ENCODE data around the gene GCSAML.
A peak's percentile ranks its signal among the peaks of the same experiment; 100 is the strongest.

GCSAML gene

DNA sequence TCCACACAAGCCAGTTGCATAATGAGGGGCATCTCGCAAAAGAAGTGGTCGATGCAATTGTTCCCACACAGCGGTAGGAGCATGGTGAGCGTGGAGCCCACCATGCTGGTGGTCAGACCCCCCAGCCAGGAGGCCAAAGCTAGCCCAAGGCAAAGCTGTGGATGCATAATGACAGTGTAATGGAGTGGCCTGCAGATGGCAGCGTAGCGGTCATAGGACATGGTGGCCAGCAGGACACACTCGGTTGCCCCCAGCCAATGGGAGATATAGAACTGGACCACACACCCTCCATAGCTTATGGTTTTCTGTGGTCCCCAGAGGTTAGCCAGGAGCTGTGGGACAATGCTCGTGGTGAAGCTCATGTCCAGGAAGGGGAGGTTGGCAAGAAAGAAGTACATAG lies 17.0 kb upstream of the GCSAML start:
- TF ChIP-seq Cebpa-rat (IDR thresholded peaks at IDR 0.05) = no peak
- Histone ChIP-seq H3K4me3 (no peak overlapping the region), H3K9me3 (replicated peaks in 1 of 11) (peaks cover 9 to 20% (median 17%) of the 10 kb centered on the region in 11 experiments), H3K4me1 (peaks cover 0 to 13% (median 0%) of the 10 kb centered on the region in 10 experiments; a peak in 3 of 20 replicates), H3K9ac (no peak overlapping the region), H3K4me2 (no peak overlapping the region), H3K27ac (no peak overlapping the region), H3K36me3 (no peaks in the 10 kb centered on the region), H4K20me1 (no peaks in the 10 kb centered on the region), H3K27me3 (no peaks in the 10 kb centered on the region)

DNA sequence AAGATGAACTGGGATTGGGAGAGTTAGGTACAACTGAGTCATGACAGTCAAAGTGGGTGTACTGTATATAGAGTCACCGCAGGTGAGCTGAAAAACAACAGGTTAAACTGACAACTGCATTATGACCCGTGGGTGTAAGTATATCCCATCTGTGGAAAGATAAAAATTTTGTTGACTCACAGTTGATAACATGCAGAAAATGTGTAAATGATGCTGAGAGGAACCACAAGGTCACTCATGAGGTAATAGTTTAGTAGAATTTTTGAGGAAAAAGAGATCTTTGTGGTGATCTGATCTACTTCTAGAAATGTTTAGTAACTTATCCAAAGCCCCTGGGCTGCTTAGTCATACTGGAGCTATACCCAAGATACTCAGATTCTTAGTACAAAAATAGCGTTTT lies 13.5 kb upstream of the GCSAML start:
- H3K4me2 ChIP-seq = 0 out of 22 replicates have a peak overlapping the region, but pooled peaks of 1 of the 11 experiments have one; percentile 7
- H3K27me3 ChIP-seq = no peaks in the 10 kb centered on the region
- H3K4me3 ChIP-seq = no peak overlapping the region
- no peaks in the 10 kb centered on the region for H3K36me3 ChIP-seq
- no peak overlapping the region for H3K9ac ChIP-seq
- no peak overlapping the region for H3K27ac ChIP-seq
- H3K9me3 ChIP-seq (replicated peaks in 1 of 11) = peaks cover 9 to 31% (median 18%) of the 10 kb centered on the region in 11 experiments
- no peak for TF ChIP-seq Cebpa-rat (IDR thresholded peaks at IDR 0.05)
- H4K20me1 ChIP-seq = no peaks in the 10 kb centered on the region
- peaks cover 5 to 17% (median 11%) of the 10 kb centered on the region in 10 experiments; a peak in 14 of 20 replicates for H3K4me1 ChIP-seq

DNA sequence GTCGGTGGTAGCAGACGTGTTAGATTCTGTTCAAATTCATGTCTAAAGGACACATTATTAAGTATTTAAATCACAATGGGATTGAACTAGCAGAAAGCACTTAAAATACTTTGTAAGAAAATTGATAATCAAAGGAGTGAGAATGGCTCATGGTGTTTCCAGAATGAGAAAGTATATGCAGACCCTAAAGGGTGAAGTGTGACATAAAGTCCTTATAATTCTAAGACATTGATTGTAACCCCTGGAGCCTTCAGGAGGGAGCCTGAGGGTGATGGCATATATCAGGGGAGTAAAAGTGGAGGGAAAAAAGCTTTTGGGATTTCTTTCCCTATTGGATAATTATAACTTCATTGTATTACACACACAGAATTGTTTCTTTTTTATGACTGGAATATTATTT lies 12.6 kb upstream of the GCSAML start, which contains the start of gene OR2C3:
Gene OR2C3, minus strand, starts transcription at position 101 of the 400 bp plus-strand sequence. CDS start 3,929 bp downstream, outside the sequence.
- Histone ChIP-seq H3K9ac (no peak within 1 kb of the TSS), H4K20me1 (no peaks in the 10 kb centered on the region), H3K4me1 (peaks cover 5 to 20% (median 12%) of the 10 kb centered on the region in 10 experiments; a peak in 14 of 20 replicates), H3K36me3 (no peaks in the 10 kb centered on the region), H3K4me3 (no peak within 1 kb of the TSS), H3K4me2 (0 out of 22 replicates have a peak within 1 kb of the TSS, but pooled peaks of 1 of the 11 experiments have one; percentile 7), H3K9me3 (replicated peaks in 1 of 11) (peaks cover 2 to 23% (median 9%) of the 10 kb centered on the region in 11 experiments; a peak in 17 of 22 replicates), H3K27me3 (no peaks in the 10 kb centered on the region), H3K27ac (no peak within 1 kb of the TSS)
- no peak for TF ChIP-seq Cebpa-rat (IDR thresholded peaks at IDR 0.05)

GRCh38 chr1:247538561-247538960 lies 10.4 kb upstream of the GCSAML start:
- Histone ChIP-seq H3K36me3 (no peaks in the 10 kb centered on the region), H3K9me3 (replicated peaks in 1 of 11) (peaks cover 0 to 12% (median 0%) of the 10 kb centered on the region in 11 experiments; a peak in 5 of 22 replicates), H3K4me2 (no peak overlapping the region), H4K20me1 (no peaks in the 10 kb centered on the region), H3K27me3 (no peaks in the 10 kb centered on the region), H3K4me1 (peaks cover 5 to 20% (median 12%) of the 10 kb centered on the region in 10 experiments; a peak in 14 of 20 replicates), H3K9ac (no peak overlapping the region), H3K27ac (no peak overlapping the region), H3K4me3 (no peak overlapping the region)
- no peak for TF ChIP-seq Cebpa-rat (IDR thresholded peaks at IDR 0.05)

DNA sequence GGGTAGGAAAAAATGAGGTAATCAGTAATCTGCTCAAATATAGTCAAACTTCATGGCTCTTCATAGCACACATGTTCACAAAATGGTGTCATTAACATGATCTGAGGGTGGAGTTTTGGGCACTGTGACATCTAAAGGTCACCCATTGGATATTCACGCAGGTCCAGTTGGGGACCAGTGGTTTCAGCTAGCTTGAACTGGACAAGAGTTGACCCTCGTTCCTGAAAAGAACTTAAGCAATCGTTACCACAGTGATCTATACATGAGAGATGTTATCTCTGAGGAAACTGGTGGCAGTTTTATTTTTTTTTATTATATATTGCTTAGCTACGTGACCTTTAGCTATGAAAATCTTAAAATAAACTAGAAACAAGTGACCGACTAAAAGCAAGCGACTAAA lies 9.7 kb upstream of the GCSAML start:
- Histone ChIP-seq H3K36me3 (no peaks in the 10 kb centered on the region), H3K4me1 (peaks cover 5 to 20% (median 12%) of the 10 kb centered on the region in 10 experiments; a peak in 14 of 20 replicates), H3K27ac (no peak overlapping the region), H3K9ac (no peak overlapping the region), H4K20me1 (no peaks in the 10 kb centered on the region), H3K4me3 (no peak overlapping the region), H3K4me2 (peak overlapping the region in 6 of 11 experiments; percentile 38 to 58 (median 54); a peak in 7 of 22 replicates), H3K27me3 (no peaks in the 10 kb centered on the region), H3K9me3 (replicated peaks in 1 of 11) (peaks cover 0 to 12% (median 0%) of the 10 kb centered on the region in 11 experiments; a peak in 5 of 22 replicates)
- no peak for TF ChIP-seq Cebpa-rat (IDR thresholded peaks at IDR 0.05)

GRCh38 chr1:247540581-247540980 lies 8.4 kb upstream of the GCSAML start:
- peaks cover 3 to 20% (median 11%) of the 10 kb centered on the region in 10 experiments; a peak in 14 of 20 replicates for H3K4me1 ChIP-seq
- H3K4me3 ChIP-seq = no peak overlapping the region
- H4K20me1 ChIP-seq = no peaks in the 10 kb centered on the region

DNA sequence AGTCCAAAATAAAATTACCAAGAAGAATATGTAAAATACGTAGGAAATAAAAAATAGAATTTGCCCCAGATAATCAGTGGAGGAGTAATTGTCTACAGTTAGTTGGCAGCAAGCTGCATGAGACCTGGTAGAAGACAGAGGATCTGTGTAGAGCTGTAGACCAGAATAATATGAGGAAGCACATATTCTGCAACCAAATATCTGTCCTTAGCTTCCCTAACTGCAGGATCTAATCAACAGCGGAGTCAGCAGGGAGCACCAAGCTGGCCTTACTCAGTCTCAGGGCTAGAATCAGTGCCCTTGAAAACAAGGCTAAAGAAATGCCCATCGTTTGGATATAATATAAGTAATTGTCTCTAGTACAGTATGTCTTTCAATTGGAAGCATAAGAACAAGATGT lies 6.1 kb upstream of the GCSAML start:
- H4K20me1 ChIP-seq = no peaks in the 10 kb centered on the region
- H3K9me3 ChIP-seq (replicated peaks in 1 of 11) = peaks cover 0 to 11% (median 0%) of the 10 kb centered on the region in 11 experiments; a peak in 3 of 22 replicates
- no peak overlapping the region for H3K4me2 ChIP-seq
- H3K4me3 ChIP-seq = no peak overlapping the region
- H3K36me3 ChIP-seq = no peaks in the 10 kb centered on the region
- peaks cover 0 to 20% (median 10%) of the 10 kb centered on the region in 10 experiments; a peak in 12 of 20 replicates for H3K4me1 ChIP-seq
- no peak overlapping the region for H3K27ac ChIP-seq
- H3K9ac ChIP-seq = no peak overlapping the region
- no peaks in the 10 kb centered on the region for H3K27me3 ChIP-seq
- no peak for TF ChIP-seq Cebpa-rat (IDR thresholded peaks at IDR 0.05)

More at GRCh38 chr1:247540581-247540980, 8.4 kb upstream of the GCSAML start:
- no peaks in the 10 kb centered on the region for H3K36me3 ChIP-seq
- peaks cover 0 to 12% (median 0%) of the 10 kb centered on the region in 11 experiments; a peak in 5 of 22 replicates for H3K9me3 ChIP-seq (replicated peaks in 1 of 11)
- no peak for TF ChIP-seq Cebpa-rat (IDR thresholded peaks at IDR 0.05)
- H3K27me3 ChIP-seq = no peaks in the 10 kb centered on the region
- no peak overlapping the region for H3K9ac ChIP-seq
- H3K27ac ChIP-seq = no peak overlapping the region
- H3K4me2 ChIP-seq = peak overlapping the region in 4 of 11 experiments; percentile 38 to 56 (median 52); a peak in 6 of 22 replicates

DNA sequence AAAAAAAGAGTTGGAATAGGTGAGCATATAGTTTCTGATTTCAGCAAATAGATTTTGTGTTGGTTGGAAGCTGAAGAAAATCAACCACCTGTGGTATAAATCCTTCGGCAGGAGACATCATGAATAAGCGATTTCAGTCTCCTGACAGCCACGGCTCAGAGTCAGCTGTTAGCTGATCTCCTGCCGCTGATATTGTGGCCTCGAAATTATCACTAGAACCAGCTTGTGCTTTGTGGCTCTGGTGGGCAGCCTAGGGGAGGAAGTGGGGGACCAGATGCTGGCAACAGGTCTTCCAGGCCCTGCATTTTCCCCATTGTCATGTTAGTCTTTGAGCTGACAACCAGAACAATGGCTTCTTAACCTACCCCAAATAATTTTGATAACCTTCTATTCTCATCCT lies 842 bp upstream of the GCSAML start:
- H3K27ac ChIP-seq = no peak overlapping the region
- peaks cover 0 to 11% (median 0%) of the 10 kb centered on the region in 11 experiments; a peak in 1 of 22 replicates for H3K9me3 ChIP-seq (replicated peaks in 1 of 11)
- no peaks in the 10 kb centered on the region for H3K36me3 ChIP-seq
- H3K9ac ChIP-seq = no peak overlapping the region
- H3K4me2 ChIP-seq = no peak overlapping the region
- no peak overlapping the region for H3K4me3 ChIP-seq
- H3K27me3 ChIP-seq = no peaks in the 10 kb centered on the region
- no peak for TF ChIP-seq Cebpa-rat (IDR thresholded peaks at IDR 0.05)
- 0 out of 20 replicates have a peak, but pooled peaks cover 0 to 6% (median 0%) of the 10 kb centered on the region in 10 experiments for H3K4me1 ChIP-seq
- H4K20me1 ChIP-seq = no peaks in the 10 kb centered on the region

GRCh38 chr1:247551721-247552120 lies 2.8 kb downstream of the GCSAML start:
- Histone ChIP-seq H3K27ac (no peak overlapping the region), H3K4me2 (no peak overlapping the region), H4K20me1 (no peaks in the 10 kb centered on the region), H3K27me3 (no peaks in the 10 kb centered on the region), H3K4me3 (no peak overlapping the region), H3K9ac (no peak overlapping the region), H3K36me3 (no peaks in the 10 kb centered on the region), H3K4me1 (0 out of 20 replicates have a peak, but pooled peaks cover 0 to 6% (median 0%) of the 10 kb centered on the region in 10 experiments), H3K9me3 (replicated peaks in 1 of 11) (peaks cover 0 to 14% (median 0%) of the 10 kb centered on the region in 11 experiments; a peak in 1 of 22 replicates)
- TF ChIP-seq Cebpa-rat (IDR thresholded peaks at IDR 0.05) = no peak

Measured in BLaER1 treated with 17β-estradiol and CSF1 and Interleukin-3, amounts not matched to agents 10 nM and 100 nM (cell line).